Breast epithelium (tissue), 3 donors: Measurements from ENCODE around the gene AWAT1.

Experiments
- POLR2A ChIP-seq: fragments of 450-650 bp; IDR thresholded peaks from one replicate; pipeline ENCODE4 v1.6.1; 2016; ENCODE audit warnings: antibody characterized with exemption, mild to moderate bottlenecking, moderate library complexity
- POLR2AphosphoS5 ChIP-seq, 3 donors: sonication (generic); formaldehyde crosslinking; IDR thresholded peaks; one replicate each; pipeline ENCODE4 v1.6.1; 2017; ENCODE audit warnings: antibody characterized with exemption in 3 of 3
- TF ChIP-seq, protein P1 (sequence below), 3 donors: fragments of 450-650 bp; IDR thresholded peaks; one replicate each; pipeline ENCODE4 v1.5.1; 2016 to 2017; ENCODE audit warnings: antibody characterized with exemption in 3 of 3, mild to moderate bottlenecking in 3 of 3, moderate library complexity in 3 of 3

DNA sequence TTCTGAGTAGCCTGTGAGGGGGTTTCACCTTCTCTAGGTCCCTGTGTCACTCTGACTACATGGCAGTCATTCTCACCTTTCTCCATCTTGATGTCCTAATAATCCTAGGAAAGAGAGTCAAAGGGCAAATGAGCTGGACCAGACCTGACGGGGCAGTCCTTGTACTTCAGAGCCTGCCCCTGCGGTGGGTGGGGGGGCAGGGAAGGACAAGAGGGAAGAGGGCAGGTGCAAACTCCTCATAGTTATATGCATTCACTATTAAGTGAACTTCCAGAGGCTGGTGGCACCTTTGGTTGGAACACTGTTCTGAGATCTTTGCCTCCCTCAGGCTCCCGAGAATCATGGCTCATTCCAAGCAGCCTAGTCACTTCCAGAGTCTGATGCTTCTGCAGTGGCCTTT lies at the start of gene AWAT1:
- TF ChIP-seq, protein P1, sequence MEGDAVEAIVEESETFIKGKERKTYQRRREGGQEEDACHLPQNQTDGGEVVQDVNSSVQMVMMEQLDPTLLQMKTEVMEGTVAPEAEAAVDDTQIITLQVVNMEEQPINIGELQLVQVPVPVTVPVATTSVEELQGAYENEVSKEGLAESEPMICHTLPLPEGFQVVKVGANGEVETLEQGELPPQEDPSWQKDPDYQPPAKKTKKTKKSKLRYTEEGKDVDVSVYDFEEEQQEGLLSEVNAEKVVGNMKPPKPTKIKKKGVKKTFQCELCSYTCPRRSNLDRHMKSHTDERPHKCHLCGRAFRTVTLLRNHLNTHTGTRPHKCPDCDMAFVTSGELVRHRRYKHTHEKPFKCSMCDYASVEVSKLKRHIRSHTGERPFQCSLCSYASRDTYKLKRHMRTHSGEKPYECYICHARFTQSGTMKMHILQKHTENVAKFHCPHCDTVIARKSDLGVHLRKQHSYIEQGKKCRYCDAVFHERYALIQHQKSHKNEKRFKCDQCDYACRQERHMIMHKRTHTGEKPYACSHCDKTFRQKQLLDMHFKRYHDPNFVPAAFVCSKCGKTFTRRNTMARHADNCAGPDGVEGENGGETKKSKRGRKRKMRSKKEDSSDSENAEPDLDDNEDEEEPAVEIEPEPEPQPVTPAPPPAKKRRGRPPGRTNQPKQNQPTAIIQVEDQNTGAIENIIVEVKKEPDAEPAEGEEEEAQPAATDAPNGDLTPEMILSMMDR (IDR thresholded peaks at IDR 0.05): no peak
- TF ChIP-seq POLR2AphosphoS5 (IDR thresholded peaks at IDR 0.05) (no peak), POLR2A (no peak)
